Fibroblast of lung (primary cell): ENCODE results near the gene LMX1A.

Source experiments
- CTCF ChIP-seq, 2 donors: IDR thresholded peaks in 1 of 2; conservative IDR thresholded peaks in 1 of 2; 1 replicate in 1 of 2; 2 replicates in 1 of 2; pipeline ENCODE4 v1.5.1; 2011 to 2012; ENCODE audit warnings: low read length in 2 of 2, control low read depth in 1 of 2, inconsistent platforms in 1 of 2, low read depth in 1 of 2, mild to moderate bottlenecking in 1 of 2
- EZH2 ChIP-seq: IDR thresholded peaks from 2 replicates; pipeline ENCODE4 v1.5.1; 2012; ENCODE audit warnings: low read length, control low read depth, mild to moderate bottlenecking; ENCODE audit errors: missing control alignments

GRCh38 chr1:165344198-165344597 lies 12.3 kb downstream of the LMX1A start:
- TF ChIP-seq CTCF (conservative IDR thresholded peaks at IDR 0.05 in 1 of 2, IDR thresholded peaks at IDR 0.05 in 1 of 2; ENCODE audit: low read depth in 1 of 2, low read length in 2 of 2) = no peak
- no peak for TF ChIP-seq EZH2
